Endothelial cell (in vitro differentiated cells): Measurements from ENCODE around the gene CDX1. TPM values are rescaled to one million over a fixed set of nuclear protein-coding genes. Genes with fewer than 3 reads are reported as not detected.

Source experiments
- DNase-seq: peaks from one replicate; pipeline ENCODE4 v3.0.0; 2021; ENCODE audit warnings: low spot score
- H3K27ac Mint-ChIP-seq: one replicate; pipeline ENCODE4 v1.8.0; 2021; ENCODE audit warnings: mixed read lengths, inconsistent platforms; ENCODE audit not compliant: unreplicated experiment
- H3K27me3 Mint-ChIP-seq: one replicate; pipeline ENCODE4 v1.8.0; 2021; ENCODE audit warnings: mild to moderate bottlenecking, moderate library complexity, mixed read lengths, inconsistent platforms; ENCODE audit not compliant: unreplicated experiment
- H3K36me3 Mint-ChIP-seq: one replicate; pipeline ENCODE4 v1.8.0; 2021; ENCODE audit warnings: mild to moderate bottlenecking, low read depth, mixed read lengths, inconsistent platforms; ENCODE audit not compliant: unreplicated experiment
- H3K4me1 Mint-ChIP-seq: one replicate; pipeline ENCODE4 v1.8.0; 2021; ENCODE audit warnings: mild to moderate bottlenecking, mixed read lengths, inconsistent platforms; ENCODE audit not compliant: unreplicated experiment
- H3K4me3 Mint-ChIP-seq: one replicate; pipeline ENCODE4 v1.8.0; 2021; ENCODE audit warnings: mild to moderate bottlenecking, mixed read lengths, inconsistent platforms; ENCODE audit not compliant: unreplicated experiment
- H3K9me3 Mint-ChIP-seq: one replicate; pipeline ENCODE4 v1.8.0; 2021; ENCODE audit warnings: mixed read lengths, inconsistent platforms; ENCODE audit not compliant: unreplicated experiment
- CTCF ChIP-seq: fragments of 200-600 bp; sonication (generic); IDR thresholded peaks from one replicate; pipeline ENCODE4 v1.5.0; 2021; ENCODE audit warnings: antibody characterized with exemption; ENCODE audit not compliant: unreplicated experiment
- total RNA-seq: library from RNA; stranded (reverse); fragmentation: NEBNext Ultra II Directional; extraction: Animal tissue kit (Norgen Biotek cat#: 25700); gene quantifications from one replicate; pipeline ENCODE4 v1.2.1, GENCODE V29; 2021; ENCODE audit not compliant: unreplicated experiment

CDX1 gene
- total RNA-seq, 1 donor from 2014 or later = 0.59 TPM

- peaks cover 9% of the 10 kb centered on the region for H3K27me3 Mint-ChIP-seq
- TF ChIP-seq CTCF = no peak
- H3K4me3 Mint-ChIP-seq = no peak overlapping the region
- peaks cover 14% of the 10 kb centered on the region for H3K4me1 Mint-ChIP-seq
- DNase-seq = no peak
- no peaks in the 10 kb centered on the region for H3K36me3 Mint-ChIP-seq
- H3K9me3 Mint-ChIP-seq = no peaks in the 10 kb centered on the region
- no peak overlapping the region for H3K27ac Mint-ChIP-seq
Measured at GRCh38 chr5:150210644-150211043, 44.1 kb downstream of the CDX1 start.

- Mint-ChIP-seq H3K4me1 (peaks cover 19% of the 10 kb centered on the region), H3K36me3 (no peaks in the 10 kb centered on the region), H3K27ac (no peak overlapping the region), H3K4me3 (no peak overlapping the region), H3K27me3 (peaks cover 9% of the 10 kb centered on the region), H3K9me3 (no peaks in the 10 kb centered on the region)
- no peak for DNase-seq
- TF ChIP-seq CTCF = no peak
Measured at GRCh38 chr5:150211156-150212030, 44.8 kb downstream of the CDX1 start.

GRCh38 chr5:150213530-150213929 is 47.0 kb downstream of the CDX1 start:
- DNase-seq = no peak
- no peaks in the 10 kb centered on the region for H3K9me3 Mint-ChIP-seq
- no peak overlapping the region for H3K27ac Mint-ChIP-seq
- H3K4me3 Mint-ChIP-seq = no peak overlapping the region
- no peaks in the 10 kb centered on the region for H3K36me3 Mint-ChIP-seq
- TF ChIP-seq CTCF = no peak
- H3K4me1 Mint-ChIP-seq = peaks cover 19% of the 10 kb centered on the region
- H3K27me3 Mint-ChIP-seq = peaks cover 10% of the 10 kb centered on the region

GRCh38 chr5:150214289-150214688 is 47.7 kb downstream of the CDX1 start:
- DNase-seq = no peak
- no peak overlapping the region for H3K27ac Mint-ChIP-seq

More at GRCh38 chr5:150214289-150214688, 47.7 kb downstream of the CDX1 start:
- Mint-ChIP-seq H3K9me3 (no peaks in the 10 kb centered on the region), H3K4me1 (peaks cover 19% of the 10 kb centered on the region), H3K4me3 (no peak overlapping the region), H3K36me3 (no peaks in the 10 kb centered on the region), H3K27me3 (peaks cover 10% of the 10 kb centered on the region)
- TF ChIP-seq CTCF = no peak
